Stimulated activated CD8-positive, alpha-beta memory T cell treated with anti-CD3 and anti-CD28 coated beads, Interleukin-4, amount 100 ng/mL, for 24 hours (primary cell): ENCODE results near the gene SCN8A.
"Not testable (repeated sequence)": the region's sequence is repeated elsewhere in the genome, so short reads cannot be mapped to it uniquely, and the experiment has no call there.

Source experiments
- DNase-seq: peaks from one replicate; pipeline ENCODE4 v3.0.0-alpha.2; 2020; ENCODE audit warnings: low read depth

SCN8A gene

GRCh38 chr12:51766067-51766676 lies 175.1 kb downstream of the SCN8A start:
- DNase-seq: no peak

GRCh38 chr12:51771008-51771407 lies 180.0 kb downstream of the SCN8A start:
- DNase-seq: no peak

- no peak for DNase-seq
Measured at GRCh38 chr12:51773145-51773869, 182.3 kb downstream of the SCN8A start.

- no peak for DNase-seq
Measured at GRCh38 chr12:51774933-51775332, 183.9 kb downstream of the SCN8A start.

- DNase-seq: no peak
Measured at GRCh38 chr12:51777457-51777856, 186.4 kb downstream of the SCN8A start.

- no peak for DNase-seq
Measured at GRCh38 chr12:51777973-51778372, 186.9 kb downstream of the SCN8A start.

- DNase-seq: no peak
Measured at GRCh38 chr12:51779876-51780275, 188.8 kb downstream of the SCN8A start.

- DNase-seq: no peak
Measured at GRCh38 chr12:51784688-51785087, 193.7 kb downstream of the SCN8A start.

GRCh38 chr12:51785906-51786305 lies 194.9 kb downstream of the SCN8A start:
- no peak for DNase-seq

GRCh38 chr12:51788876-51789275 lies 197.8 kb downstream of the SCN8A start:
- no peak for DNase-seq

GRCh38 chr12:51792417-51792816 lies 201.4 kb downstream of the SCN8A start:
- DNase-seq: no peak

GRCh38 chr12:51793201-51793600 lies 202.2 kb downstream of the SCN8A start:
- no peak for DNase-seq

GRCh38 chr12:51797301-51797700 lies 206.3 kb downstream of the SCN8A start:
- no peak for DNase-seq

- DNase-seq: not testable (repeated sequence)
Measured at GRCh38 chr12:51798051-51798450, 207.0 kb downstream of the SCN8A start.

GRCh38 chr12:51798501-51798900 lies 207.5 kb downstream of the SCN8A start:
- DNase-seq: no peak

GRCh38 chr12:51801027-51801426 lies 210.0 kb downstream of the SCN8A start:
- no peak for DNase-seq

GRCh38 chr12:51806896-51807295 lies 215.9 kb downstream of the SCN8A start:
- DNase-seq: no peak

GRCh38 chr12:51809193-51809592 lies 218.2 kb downstream of the SCN8A start:
- DNase-seq: no peak

GRCh38 chr12:51811203-51812202 lies 220.5 kb downstream of the SCN8A start:
- no peak for DNase-seq

- DNase-seq: no peak
Measured at GRCh38 chr12:51812871-51813270, 221.8 kb downstream of the SCN8A start.

- no peak for DNase-seq
Measured at GRCh38 chr12:51813931-51814310, 222.9 kb downstream of the SCN8A start.

- peak; percentile 58 for DNase-seq
Measured at GRCh38 chr12:51814311-51815088, 223.5 kb downstream of the SCN8A start.
